DOHH2 (cell line): ENCODE results near the gene CD300H.

Experiments used
- H3F3A ChIP-seq: fragments of 200-600 bp; sonication (generic), shearing (Covaris generic); 2 replicates; pipeline ENCODE4 v1.6.0; 2016; ENCODE audit warnings: antibody characterized with exemption, mild to moderate bottlenecking; ENCODE audit not compliant: control insufficient read depth, insufficient read depth
- H3K27ac ChIP-seq: fragments of 200-600 bp; sonication (generic); 2 replicates; pipeline ENCODE4 v1.5.1; 2014; ENCODE audit warnings: low read depth, mild to moderate bottlenecking, low read length, moderate library complexity
- H3K27me3 ChIP-seq: fragments of 200-600 bp; sonication (generic); 2 replicates; pipeline ENCODE4 v1.6.1; 2014; ENCODE audit warnings: mild to moderate bottlenecking, low read length, mixed read lengths; ENCODE audit not compliant: control insufficient read depth
- H3K36me3 ChIP-seq: fragments of 200-600 bp; sonication (generic); 2 replicates; pipeline ENCODE4 v1.6.1; 2014; ENCODE audit warnings: mild to moderate bottlenecking, low read length, moderate library complexity, mixed read lengths; ENCODE audit not compliant: control insufficient read depth
- H3K4me1 ChIP-seq: fragments of 200-600 bp; sonication (generic); 2 replicates; pipeline ENCODE4 v1.6.1; 2014; ENCODE audit warnings: mild to moderate bottlenecking, low read length, mixed read lengths; ENCODE audit not compliant: control insufficient read depth
- H3K4me2 ChIP-seq: fragments of 200-600 bp; sonication (generic); 2 replicates; pipeline ENCODE4 v1.6.0; 2014; ENCODE audit warnings: mild to moderate bottlenecking, low read length, moderate library complexity
- H3K4me3 ChIP-seq: fragments of 200-600 bp; sonication (generic); 2 replicates; pipeline ENCODE4 v1.5.1; 2014; ENCODE audit warnings: mild to moderate bottlenecking, low read length, mixed read lengths
- H3K79me2 ChIP-seq: fragments of 200-600 bp; sonication (generic); 2 replicates; pipeline ENCODE4 v1.6.1; 2014; ENCODE audit warnings: mild to moderate bottlenecking, low read length, mixed read lengths; ENCODE audit not compliant: control insufficient read depth
- H3K9me2 ChIP-seq: fragments of 200-600 bp; sonication (generic); replicated peaks from 2 replicates; pipeline ENCODE4 v1.6.1; 2014; ENCODE audit warnings: mild to moderate bottlenecking, low read length, mixed read lengths; ENCODE audit not compliant: control insufficient read depth
- H3K9me3 ChIP-seq: fragments of 200-600 bp; sonication (generic); 2 replicates; pipeline ENCODE4 v1.6.1; 2014; ENCODE audit warnings: antibody characterized with exemption, low read length, mixed read lengths; ENCODE audit not compliant: control insufficient read depth, insufficient read depth
- H4K20me1 ChIP-seq: fragments of 200-600 bp; sonication (generic); 2 replicates; pipeline ENCODE4 v1.6.0; 2014; ENCODE audit warnings: low read depth, mild to moderate bottlenecking, antibody characterized with exemption, low read length, moderate library complexity; ENCODE audit not compliant: control insufficient read depth, insufficient read depth
- EZH2phosphoT487 ChIP-seq: fragments of 200-600 bp; sonication (generic); IDR thresholded peaks from 2 replicates; pipeline ENCODE4 v1.6.1; 2017; ENCODE audit warnings: borderline replicate concordance, mild to moderate bottlenecking, antibody characterized with exemption, low read length, moderate library complexity, mixed read lengths
- TF ChIP-seq, protein P1 (sequence below): fragments of 200-600 bp; sonication (generic); IDR thresholded peaks from one replicate; pipeline ENCODE4 v1.5.1; 2014; ENCODE audit warnings: antibody characterized with exemption, mild to moderate bottlenecking, low read depth, low read length; ENCODE audit not compliant: poor library complexity, severe bottlenecking

CD300H gene

DNA sequence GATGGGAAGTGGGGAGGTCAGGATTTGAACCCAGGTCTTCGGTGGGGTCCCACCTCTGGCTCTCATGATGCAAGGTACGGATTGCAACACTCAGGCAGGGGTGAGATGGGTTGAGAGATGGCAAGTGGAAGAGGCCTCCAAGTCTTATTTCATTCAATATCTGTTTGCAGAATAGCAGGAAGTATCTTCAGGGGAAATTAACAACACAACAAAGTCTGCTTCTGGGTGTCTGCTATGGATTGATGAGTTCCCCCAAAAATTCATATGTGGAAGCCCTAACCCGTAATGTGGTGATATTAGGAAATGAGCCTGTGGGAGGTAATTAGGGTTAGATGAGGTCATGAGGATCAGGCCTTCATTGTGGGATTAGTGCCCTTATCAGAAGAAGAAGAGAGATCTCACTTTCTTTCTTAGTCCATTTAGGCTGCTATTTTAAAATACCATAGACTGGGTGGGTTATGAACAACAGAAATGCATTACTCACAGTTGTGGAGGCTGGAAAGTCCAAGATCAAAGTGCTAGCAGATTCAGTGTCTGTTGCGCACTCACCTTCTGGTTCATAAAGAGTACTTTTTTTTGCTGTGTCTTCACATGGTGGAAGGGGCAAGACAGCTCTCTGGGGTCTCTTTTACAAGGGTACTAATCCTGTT, 4.4 kb upstream of the CD300H start:
- no peak for TF ChIP-seq EZH2phosphoT487
- TF ChIP-seq, protein P1, sequence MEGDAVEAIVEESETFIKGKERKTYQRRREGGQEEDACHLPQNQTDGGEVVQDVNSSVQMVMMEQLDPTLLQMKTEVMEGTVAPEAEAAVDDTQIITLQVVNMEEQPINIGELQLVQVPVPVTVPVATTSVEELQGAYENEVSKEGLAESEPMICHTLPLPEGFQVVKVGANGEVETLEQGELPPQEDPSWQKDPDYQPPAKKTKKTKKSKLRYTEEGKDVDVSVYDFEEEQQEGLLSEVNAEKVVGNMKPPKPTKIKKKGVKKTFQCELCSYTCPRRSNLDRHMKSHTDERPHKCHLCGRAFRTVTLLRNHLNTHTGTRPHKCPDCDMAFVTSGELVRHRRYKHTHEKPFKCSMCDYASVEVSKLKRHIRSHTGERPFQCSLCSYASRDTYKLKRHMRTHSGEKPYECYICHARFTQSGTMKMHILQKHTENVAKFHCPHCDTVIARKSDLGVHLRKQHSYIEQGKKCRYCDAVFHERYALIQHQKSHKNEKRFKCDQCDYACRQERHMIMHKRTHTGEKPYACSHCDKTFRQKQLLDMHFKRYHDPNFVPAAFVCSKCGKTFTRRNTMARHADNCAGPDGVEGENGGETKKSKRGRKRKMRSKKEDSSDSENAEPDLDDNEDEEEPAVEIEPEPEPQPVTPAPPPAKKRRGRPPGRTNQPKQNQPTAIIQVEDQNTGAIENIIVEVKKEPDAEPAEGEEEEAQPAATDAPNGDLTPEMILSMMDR, result no peak
- Histone ChIP-seq H3K79me2 (no peaks in the 10 kb centered on the region), H3K4me3 (no peak overlapping the region), H3F3A (no peaks in the 10 kb centered on the region), H3K27me3 (peaks cover 4% of the 10 kb centered on the region; the same call in 1 of the 2 replicates), H3K36me3 (no peaks in the 10 kb centered on the region), H4K20me1 (no peaks in the 10 kb centered on the region), H3K4me2 (no peak overlapping the region), H3K27ac (no peak overlapping the region), H3K4me1 (no peaks in the 10 kb centered on the region), H3K9me2 (no peaks in the 10 kb centered on the region), H3K9me3 (no peaks in the 10 kb centered on the region)

DNA sequence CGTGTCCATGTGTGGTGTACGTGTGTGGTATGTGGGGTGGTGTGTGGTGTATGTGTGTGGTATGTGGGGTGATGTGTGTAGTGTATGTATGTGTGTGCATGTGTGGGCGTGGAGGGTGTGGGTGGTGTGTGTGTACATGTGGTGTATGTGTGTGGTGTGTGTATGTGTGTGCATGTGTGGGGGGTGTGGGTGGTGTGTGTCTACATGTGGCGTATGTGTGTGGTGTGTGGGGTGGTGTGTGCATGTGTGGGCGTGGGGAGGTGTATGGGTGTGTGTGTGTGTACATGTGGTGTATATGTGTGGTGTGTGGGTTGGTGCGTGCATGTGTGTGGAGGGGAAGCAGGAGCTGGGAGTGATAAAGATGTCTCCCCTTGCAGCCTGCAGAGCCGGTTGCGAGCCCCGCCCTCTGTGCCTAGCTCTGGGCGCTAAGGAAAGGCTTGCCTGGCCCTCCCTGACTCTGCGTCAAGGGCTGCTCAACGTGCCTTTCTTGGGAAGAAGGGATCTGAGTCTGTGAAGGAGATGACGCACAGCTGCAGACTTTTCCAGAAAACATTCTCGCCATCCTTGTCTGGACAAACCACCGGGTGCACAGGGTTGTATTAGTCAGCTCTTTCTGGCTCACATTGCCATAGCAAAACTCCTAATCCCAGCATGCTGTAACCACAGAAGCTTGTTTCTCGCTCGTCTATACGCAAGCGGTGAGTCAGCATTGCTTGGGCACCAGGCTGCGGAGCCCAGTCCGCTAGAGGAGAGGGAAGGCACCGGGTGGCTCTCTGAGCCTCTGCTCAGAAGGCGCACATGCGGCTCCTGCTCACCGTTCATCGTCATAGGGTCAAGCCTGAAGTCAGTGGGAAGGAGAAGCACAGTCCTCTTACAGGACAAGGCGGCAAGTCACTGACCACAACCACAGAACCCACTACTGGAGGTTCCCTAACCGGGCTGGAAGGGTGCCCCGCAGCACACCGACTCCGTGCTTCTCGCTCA, 2.0 kb upstream of the CD300H start:
- Histone ChIP-seq H3K4me2 (no peak overlapping the region), H3K27ac (no peak overlapping the region), H3K4me3 (no peak overlapping the region), H4K20me1 (no peaks in the 10 kb centered on the region), H3F3A (no peaks in the 10 kb centered on the region), H3K27me3 (peaks cover 4% of the 10 kb centered on the region; the same call in 1 of the 2 replicates), H3K4me1 (no peaks in the 10 kb centered on the region), H3K9me2 (no peaks in the 10 kb centered on the region), H3K36me3 (no peaks in the 10 kb centered on the region), H3K79me2 (no peaks in the 10 kb centered on the region), H3K9me3 (no peaks in the 10 kb centered on the region)
- TF ChIP-seq, protein P1, result no peak
- no peak for TF ChIP-seq EZH2phosphoT487

DNA sequence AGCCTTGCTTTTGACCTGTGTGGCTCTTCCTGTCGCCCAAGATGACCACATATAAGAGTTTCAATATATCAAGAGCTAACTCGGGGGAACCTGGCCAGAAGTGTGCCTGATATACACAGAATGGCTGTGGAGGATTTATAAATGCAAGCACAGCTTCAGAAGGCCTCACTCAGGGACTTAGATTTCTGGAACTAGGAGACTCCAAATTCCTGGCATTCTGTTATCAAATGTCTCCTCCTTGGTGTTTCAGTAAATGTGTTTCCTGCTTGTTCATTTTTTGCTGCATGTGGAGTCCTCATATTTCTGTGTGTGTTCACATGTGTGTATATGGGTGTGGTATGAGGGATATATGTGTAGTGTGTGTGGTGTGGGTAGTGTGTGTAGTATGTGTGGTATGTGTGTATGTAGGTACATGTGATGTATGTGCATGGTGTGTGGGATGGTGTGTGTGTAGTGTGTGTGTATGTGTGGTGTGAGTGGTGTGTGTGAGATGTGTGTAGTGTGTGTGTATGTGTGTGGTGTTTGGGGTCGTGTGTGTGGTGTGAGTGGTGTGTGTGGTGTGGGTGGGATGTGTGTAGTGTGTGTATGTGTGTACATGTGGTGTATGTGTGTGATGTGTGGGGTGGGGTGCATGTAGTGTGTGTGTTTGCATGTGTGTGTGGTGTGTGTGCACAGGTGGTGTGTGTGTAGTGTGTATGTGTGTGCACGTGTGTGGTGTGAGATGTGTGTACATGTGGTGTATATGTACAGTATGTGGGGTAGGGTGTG, 981 bp upstream of the CD300H start:
- Histone ChIP-seq H3K79me2 (no peaks in the 10 kb centered on the region), H3K27ac (no peak overlapping the region), H3K9me2 (no peaks in the 10 kb centered on the region), H3K4me3 (no peak overlapping the region), H3K36me3 (no peaks in the 10 kb centered on the region), H3K4me1 (no peaks in the 10 kb centered on the region), H3K9me3 (no peaks in the 10 kb centered on the region), H3F3A (no peaks in the 10 kb centered on the region), H4K20me1 (no peaks in the 10 kb centered on the region), H3K27me3 (peaks cover 4% of the 10 kb centered on the region; the same call in 1 of the 2 replicates), H3K4me2 (no peak overlapping the region)
- TF ChIP-seq, protein P1, result no peak
- no peak for TF ChIP-seq EZH2phosphoT487
